Fibroblast of peridontal ligament (primary cell): ENCODE results near the gene MGLL.

ENCODE experiments used
- DNase-seq: peaks from one replicate; pipeline ENCODE4 v3.0.0-alpha.2; 2010; ENCODE audit errors: extremely low read depth

The MGLL gene

GRCh38 chr3:127774647-127775046 is 47.7 kb downstream of the MGLL start:
- DNase-seq: no peak

GRCh38 chr3:127773752-127774395 is 48.4 kb downstream of the MGLL start:
- no peak for DNase-seq

GRCh38 chr3:127772827-127773751 is 49.2 kb downstream of the MGLL start:
- no peak for DNase-seq

GRCh38 chr3:127772273-127772672 is 50.0 kb downstream of the MGLL start:
- DNase-seq: no peak

- no peak for DNase-seq
These were observed 50.6 kb downstream of the MGLL start for GRCh38 chr3:127771746-127772145.

GRCh38 chr3:127770671-127771355 is 51.5 kb downstream of the MGLL start:
- DNase-seq: peak; percentile 66

- DNase-seq: no peak
These were observed 52.8 kb downstream of the MGLL start for GRCh38 chr3:127769284-127770081.

GRCh38 chr3:127768346-127769008 is 53.8 kb downstream of the MGLL start:
- peak; percentile 98 for DNase-seq

- no peak for DNase-seq
These were observed 55.2 kb downstream of the MGLL start for GRCh38 chr3:127767126-127767525.

GRCh38 chr3:127765735-127766134 is 56.6 kb downstream of the MGLL start:
- DNase-seq: no peak

GRCh38 chr3:127764841-127765362 is 57.4 kb downstream of the MGLL start:
- peak; percentile 56 for DNase-seq

GRCh38 chr3:127764301-127764700 is 58.0 kb downstream of the MGLL start:
- no peak for DNase-seq

GRCh38 chr3:127763816-127764215 is 58.5 kb downstream of the MGLL start:
- no peak for DNase-seq

GRCh38 chr3:127763337-127763736 is 59.0 kb downstream of the MGLL start:
- no peak for DNase-seq

GRCh38 chr3:127762787-127763105 is 59.6 kb downstream of the MGLL start:
- DNase-seq: no peak

- DNase-seq: no peak
These were observed 60.1 kb downstream of the MGLL start for GRCh38 chr3:127762077-127762786.

GRCh38 chr3:127761441-127761801 is 60.9 kb downstream of the MGLL start:
- no peak for DNase-seq

- DNase-seq: no peak
These were observed 61.4 kb downstream of the MGLL start for GRCh38 chr3:127760791-127761440.

- DNase-seq: no peak
These were observed 62.0 kb downstream of the MGLL start for GRCh38 chr3:127760361-127760760.

GRCh38 chr3:127759826-127760225 is 62.5 kb downstream of the MGLL start:
- DNase-seq: no peak
